H9 (cell line): ENCODE data around the gene TSPAN9. TPM values are rescaled to one million over a fixed set of nuclear protein-coding genes. Genes with fewer than 3 reads are reported as not detected.

ENCODE experiments used
- DNase-seq: peaks from one replicate; pipeline ENCODE4 v3.0.0-alpha.2; 2017
- H2AFZ ChIP-seq: one replicate; pipeline ENCODE4 v1.6.1; 2013; ENCODE audit warnings: mild to moderate bottlenecking, low read length, control low read depth, moderate library complexity
- H2AK5ac ChIP-seq: 2 replicates; pipeline ENCODE4 v1.6.1; 2013; ENCODE audit warnings: low read length, control low read depth, mixed read lengths; ENCODE audit not compliant: insufficient read length
- H2BK120ac ChIP-seq: one replicate; pipeline ENCODE4 v1.6.1; 2013; ENCODE audit warnings: low read depth, mild to moderate bottlenecking, low read length, control low read depth, inconsistent platforms; ENCODE audit not compliant: poor library complexity, severe bottlenecking
- H2BK12ac ChIP-seq: 2 replicates; pipeline ENCODE4 v1.6.1; 2013; ENCODE audit warnings: low read length, control low read depth, mixed read lengths, low read depth; ENCODE audit not compliant: insufficient read length
- H2BK15ac ChIP-seq: 2 replicates; pipeline ENCODE4 v1.6.1; 2013; ENCODE audit warnings: low read depth, low read length, control low read depth
- H2BK20ac ChIP-seq: one replicate; pipeline ENCODE4 v1.6.1; 2013; ENCODE audit warnings: low read depth, mild to moderate bottlenecking, low read length, control low read depth, inconsistent platforms; ENCODE audit not compliant: poor library complexity, severe bottlenecking
- H2BK5ac ChIP-seq: 2 replicates; pipeline ENCODE4 v1.6.1; 2013; ENCODE audit warnings: low read length, control low read depth, mixed read lengths; ENCODE audit not compliant: insufficient read length
- H3K14ac ChIP-seq: 2 replicates; pipeline ENCODE4 v1.6.1; 2013; ENCODE audit warnings: low read length, control low read depth; ENCODE audit not compliant: insufficient read depth
- H3K18ac ChIP-seq: 2 replicates; pipeline ENCODE4 v1.6.1; 2013; ENCODE audit warnings: low read depth, mild to moderate bottlenecking, mixed read lengths, low read length, control low read depth; ENCODE audit not compliant: insufficient read length
- H3K23ac ChIP-seq: 2 replicates; pipeline ENCODE4 v1.6.1; 2013; ENCODE audit warnings: low read length, control low read depth, mixed read lengths, low read depth; ENCODE audit not compliant: insufficient read length
- H3K23me2 ChIP-seq: 2 replicates; pipeline ENCODE4 v1.6.1; 2013; ENCODE audit warnings: low read depth, mild to moderate bottlenecking, mixed read lengths, low read length, control low read depth; ENCODE audit not compliant: insufficient read length, poor library complexity, severe bottlenecking
- H3K27ac ChIP-seq: 2 replicates; pipeline ENCODE4 v1.5.1; 2013; ENCODE audit warnings: low read length, control low read depth, mixed read lengths, low read depth; ENCODE audit not compliant: insufficient read length
- H3K27me3 ChIP-seq: 2 replicates; pipeline ENCODE4 v1.6.1; 2013; ENCODE audit warnings: low read length, control low read depth, inconsistent platforms; ENCODE audit not compliant: insufficient read depth
- H3K4ac ChIP-seq: 2 replicates; pipeline ENCODE4 v1.6.1; 2013; ENCODE audit warnings: low read depth, mild to moderate bottlenecking, control low read depth, inconsistent platforms, low read length, moderate library complexity
- H3K4me1 ChIP-seq: 2 replicates; pipeline ENCODE4 v1.6.1; 2013; ENCODE audit warnings: low read length, control low read depth, inconsistent platforms; ENCODE audit not compliant: insufficient read depth
- H3K4me2 ChIP-seq: 2 replicates; pipeline ENCODE4 v1.6.1; 2013; ENCODE audit warnings: low read length, control low read depth, mixed read lengths; ENCODE audit not compliant: insufficient read length, insufficient read depth
- H3K56ac ChIP-seq: 2 replicates; pipeline ENCODE4 v1.6.1; 2013; ENCODE audit warnings: low read depth, mild to moderate bottlenecking, mixed read lengths, low read length, control low read depth; ENCODE audit not compliant: insufficient read length
- H3K79me1 ChIP-seq: 2 replicates; pipeline ENCODE4 v1.6.1; 2013; ENCODE audit warnings: low read depth, mild to moderate bottlenecking, moderate library complexity, low read length, control low read depth, inconsistent platforms; ENCODE audit not compliant: insufficient read depth, poor library complexity, severe bottlenecking
- H3K79me2 ChIP-seq: 2 replicates; pipeline ENCODE4 v1.6.1; 2013; ENCODE audit warnings: low read length, control low read depth, inconsistent platforms; ENCODE audit not compliant: insufficient read depth
- H3K9ac ChIP-seq: 2 replicates; pipeline ENCODE4 v1.6.1; 2013; ENCODE audit warnings: low read length, control low read depth, mixed read lengths; ENCODE audit not compliant: insufficient read length; ENCODE audit errors: extremely low read depth
- H3K9me3 ChIP-seq: one replicate; pipeline ENCODE4 v1.6.1; 2013; ENCODE audit warnings: low read depth, low read length, inconsistent platforms; ENCODE audit not compliant: control insufficient read depth
- H3T11ph ChIP-seq: one replicate; pipeline ENCODE4 v1.6.1; 2013; ENCODE audit warnings: mild to moderate bottlenecking, low read length, control low read depth, inconsistent platforms
- H4K20me1 ChIP-seq: one replicate; pipeline ENCODE4 v1.6.1; 2013; ENCODE audit not compliant: control insufficient read depth, insufficient read length, insufficient read depth
- H4K5ac ChIP-seq: 2 replicates; pipeline ENCODE4 v1.6.1; 2013; ENCODE audit warnings: low read depth, mild to moderate bottlenecking, mixed read lengths, low read length, control low read depth; ENCODE audit not compliant: insufficient read length
- H4K8ac ChIP-seq: replicated peaks from 2 replicates; pipeline ENCODE4 v1.6.1; 2013; ENCODE audit warnings: low read length, control low read depth, mixed read lengths, low read depth; ENCODE audit not compliant: insufficient read length
- H4K91ac ChIP-seq: 2 replicates; pipeline ENCODE4 v1.6.1; 2013; ENCODE audit warnings: low read depth, mild to moderate bottlenecking, moderate library complexity, mixed read lengths, low read length, control low read depth; ENCODE audit not compliant: insufficient read length
- H3K27ac Mint-ChIP-seq, 3 experiments: 2 replicates in 2 of 3; 3 replicates in 1 of 3; pipeline ENCODE4 v1.8.0; 2020 to 2021; ENCODE audit warnings: mixed read lengths in 3 of 3, mild to moderate bottlenecking in 1 of 3, moderate library complexity in 1 of 3
- H3K27me3 Mint-ChIP-seq: 2 replicates; pipeline ENCODE4 v1.8.0; 2021; ENCODE audit warnings: low read depth, mild to moderate bottlenecking, moderate library complexity, mixed read lengths
- H3K36me3 Mint-ChIP-seq, 3 experiments: 2 replicates in 2 of 3; 3 replicates in 1 of 3; pipeline ENCODE4 v1.8.0; 2020 to 2021; ENCODE audit warnings: low read depth in 3 of 3, mixed read lengths in 3 of 3; ENCODE audit not compliant: insufficient read depth in 1 of 3
- H3K4me1 Mint-ChIP-seq, 2 experiments: 2 replicates each; pipeline ENCODE4 v1.8.0; 2020; ENCODE audit warnings: mixed read lengths in 2 of 2
- H3K4me3 Mint-ChIP-seq, 2 experiments: 2 replicates in 1 of 2; 3 replicates in 1 of 2; pipeline ENCODE4 v1.8.0; 2020 to 2021; ENCODE audit warnings: mild to moderate bottlenecking in 2 of 2, mixed read lengths in 2 of 2, moderate library complexity in 1 of 2
- H3K9me3 Mint-ChIP-seq, 2 experiments: 2 replicates in 1 of 2; 3 replicates in 1 of 2; pipeline ENCODE4 v1.8.0; 2020; ENCODE audit warnings: mild to moderate bottlenecking in 2 of 2, mixed read lengths in 2 of 2, moderate library complexity in 1 of 2
- WGBS: extraction: QIAGEN DNeasy Blood & Tissue Kit; methylation state at CpG from one replicate; pipeline ENCODE4 v1.1.7; 2013; ENCODE audit warnings: missing lambda C conversion rate, low lambda C conversion rate, mixed read lengths; ENCODE audit not compliant: insufficient read length; ENCODE audit errors: extremely low coverage; 5-methylcytosine and 5-hydroxymethylcytosine counted together
- total RNA-seq: library from RNA; stranded (reverse); gene quantifications from 2 replicates; pipeline ENCODE4 v1.2.1, GENCODE V29; 2021
- TF ChIP-seq, protein P1 (sequence below): fragments of 200-600 bp; sonication (generic); conservative IDR thresholded peaks from 3 replicates; pipeline ENCODE4 v1.8.0; 2021; ENCODE audit warnings: antibody characterized with exemption, mild to moderate bottlenecking

Gene TSPAN9
- total RNA-seq, 1 experiment from 2014 or later = 19.0 TPM

DNA sequence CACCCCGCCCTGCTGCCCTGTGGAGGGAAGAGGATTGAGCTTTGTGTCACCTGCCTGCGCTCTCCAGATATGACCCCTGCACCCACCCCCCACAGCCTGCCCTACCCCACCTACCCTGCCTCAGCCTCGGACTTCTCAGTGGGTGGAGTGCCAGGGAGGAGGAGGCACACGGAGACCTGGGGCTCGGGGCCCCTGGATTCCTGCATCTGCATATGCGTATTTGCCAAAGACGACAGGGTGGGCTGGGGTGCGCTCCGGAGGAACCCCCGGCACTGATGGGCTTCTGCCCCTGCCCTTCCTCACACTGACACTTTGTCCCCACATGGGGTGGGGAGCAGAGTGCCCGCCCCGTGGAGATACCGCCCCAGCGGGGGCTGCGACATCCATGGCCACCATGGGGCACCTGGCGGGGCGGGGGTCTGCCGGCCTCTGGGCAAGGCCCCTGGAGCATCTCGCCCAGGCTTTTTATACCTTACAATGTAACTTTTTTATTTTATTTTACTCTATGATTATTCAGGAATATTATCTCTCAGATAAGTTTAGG is 206.0 kb downstream of the TSPAN9 start:
- H4K8ac ChIP-seq = no peak overlapping the region
- H2BK20ac ChIP-seq = no peak overlapping the region
- no peak overlapping the region for H2AK5ac ChIP-seq
- H3K79me2 ChIP-seq = no peaks in the 10 kb centered on the region
- Mint-ChIP-seq H3K27me3 (peaks cover under 1% of the 10 kb centered on the region; the same call in 1 of the 2 replicates), H3K27ac (no peak overlapping the region), H3K4me3 (no peak overlapping the region), H3K4me1 (peaks cover 15 to 37% of the 10 kb centered on the region in 2 experiments), H3K36me3 (no peaks in the 10 kb centered on the region), H3K9me3 (no peaks in the 10 kb centered on the region)
- H2BK12ac ChIP-seq = no peak overlapping the region
- no peak overlapping the region for H2AFZ ChIP-seq
- no peaks in the 10 kb centered on the region for H4K20me1 ChIP-seq
- TF ChIP-seq, protein P1, sequence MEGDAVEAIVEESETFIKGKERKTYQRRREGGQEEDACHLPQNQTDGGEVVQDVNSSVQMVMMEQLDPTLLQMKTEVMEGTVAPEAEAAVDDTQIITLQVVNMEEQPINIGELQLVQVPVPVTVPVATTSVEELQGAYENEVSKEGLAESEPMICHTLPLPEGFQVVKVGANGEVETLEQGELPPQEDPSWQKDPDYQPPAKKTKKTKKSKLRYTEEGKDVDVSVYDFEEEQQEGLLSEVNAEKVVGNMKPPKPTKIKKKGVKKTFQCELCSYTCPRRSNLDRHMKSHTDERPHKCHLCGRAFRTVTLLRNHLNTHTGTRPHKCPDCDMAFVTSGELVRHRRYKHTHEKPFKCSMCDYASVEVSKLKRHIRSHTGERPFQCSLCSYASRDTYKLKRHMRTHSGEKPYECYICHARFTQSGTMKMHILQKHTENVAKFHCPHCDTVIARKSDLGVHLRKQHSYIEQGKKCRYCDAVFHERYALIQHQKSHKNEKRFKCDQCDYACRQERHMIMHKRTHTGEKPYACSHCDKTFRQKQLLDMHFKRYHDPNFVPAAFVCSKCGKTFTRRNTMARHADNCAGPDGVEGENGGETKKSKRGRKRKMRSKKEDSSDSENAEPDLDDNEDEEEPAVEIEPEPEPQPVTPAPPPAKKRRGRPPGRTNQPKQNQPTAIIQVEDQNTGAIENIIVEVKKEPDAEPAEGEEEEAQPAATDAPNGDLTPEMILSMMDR = no peak
- no peak for DNase-seq
- H3K9ac ChIP-seq = no peak overlapping the region
- no peak overlapping the region for H4K91ac ChIP-seq
- H3K4me2 ChIP-seq = no peak overlapping the region
- H2BK15ac ChIP-seq = no peak overlapping the region
- H3K23me2 ChIP-seq = no peaks in the 10 kb centered on the region
- H3K4me1 ChIP-seq = no peaks in the 10 kb centered on the region
- no peak overlapping the region for H3K18ac ChIP-seq
- H3K4ac ChIP-seq = no peak overlapping the region
- H3T11ph ChIP-seq = no peak overlapping the region
- no peak overlapping the region for H3K23ac ChIP-seq
- no peak overlapping the region for H4K5ac ChIP-seq
- no peak overlapping the region for H3K14ac ChIP-seq
- no CpG with 5 or more reads among the region's 19 CpGs for WGBS
- H3K56ac ChIP-seq = no peak overlapping the region
- H3K9me3 ChIP-seq = no peaks in the 10 kb centered on the region
- no peak overlapping the region for H3K27ac ChIP-seq
- no peaks in the 10 kb centered on the region for H3K27me3 ChIP-seq
- H2BK5ac ChIP-seq = no peak overlapping the region
- no peak overlapping the region for H2BK120ac ChIP-seq
- no peaks in the 10 kb centered on the region for H3K79me1 ChIP-seq
